ENCODE results near the gene SASH3.
A peak's percentile ranks its signal among the peaks of the same experiment; 100 is the strongest.

The SASH3 gene

DNA sequence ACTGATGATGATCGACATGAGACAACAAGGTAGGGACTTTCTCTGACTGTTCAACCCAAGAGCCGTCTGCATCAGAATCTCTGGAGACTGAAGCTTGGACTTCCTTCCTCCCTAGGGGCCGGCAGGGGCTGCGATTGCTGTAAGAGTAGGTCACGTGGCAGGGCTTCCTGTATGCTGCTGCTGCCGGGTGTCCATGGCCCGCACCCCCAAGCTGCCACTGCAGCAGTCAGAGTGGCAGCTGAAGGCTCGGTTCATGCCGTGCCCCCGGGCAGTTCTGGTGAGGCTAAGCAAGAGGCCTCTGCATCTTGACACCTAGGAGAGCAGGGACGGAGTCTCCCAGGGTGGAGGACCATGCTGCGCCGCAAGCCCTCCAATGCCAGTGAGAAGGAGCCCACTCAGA lies at the start of gene SASH3:
Gene SASH3, plus strand, starts transcription at position 203 of the 400 bp plus-strand sequence. Its CDS starts 149 bp downstream, at position 352.
- DNase-seq (ENCODE audit: low read depth), result peak; percentile 90
- TF ChIP-seq MYC (IDR thresholded peaks at IDR 0.05; ENCODE audit: low read depth, low read length) (peak; percentile 64; the same call in 1 of the 2 replicates), POLR2A (IDR thresholded peaks at IDR 0.05; ENCODE audit: extremely low read depth, insufficient read length) (peak; percentile 41)
- TF ChIP-seq, protein P1, sequence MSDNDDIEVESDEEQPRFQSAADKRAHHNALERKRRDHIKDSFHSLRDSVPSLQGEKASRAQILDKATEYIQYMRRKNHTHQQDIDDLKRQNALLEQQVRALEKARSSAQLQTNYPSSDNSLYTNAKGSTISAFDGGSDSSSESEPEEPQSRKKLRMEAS (IDR thresholded peaks at IDR 0.05; ENCODE audit: low read depth, low read length), result peak; percentile 95
- TF ChIP-seq, protein P2, sequence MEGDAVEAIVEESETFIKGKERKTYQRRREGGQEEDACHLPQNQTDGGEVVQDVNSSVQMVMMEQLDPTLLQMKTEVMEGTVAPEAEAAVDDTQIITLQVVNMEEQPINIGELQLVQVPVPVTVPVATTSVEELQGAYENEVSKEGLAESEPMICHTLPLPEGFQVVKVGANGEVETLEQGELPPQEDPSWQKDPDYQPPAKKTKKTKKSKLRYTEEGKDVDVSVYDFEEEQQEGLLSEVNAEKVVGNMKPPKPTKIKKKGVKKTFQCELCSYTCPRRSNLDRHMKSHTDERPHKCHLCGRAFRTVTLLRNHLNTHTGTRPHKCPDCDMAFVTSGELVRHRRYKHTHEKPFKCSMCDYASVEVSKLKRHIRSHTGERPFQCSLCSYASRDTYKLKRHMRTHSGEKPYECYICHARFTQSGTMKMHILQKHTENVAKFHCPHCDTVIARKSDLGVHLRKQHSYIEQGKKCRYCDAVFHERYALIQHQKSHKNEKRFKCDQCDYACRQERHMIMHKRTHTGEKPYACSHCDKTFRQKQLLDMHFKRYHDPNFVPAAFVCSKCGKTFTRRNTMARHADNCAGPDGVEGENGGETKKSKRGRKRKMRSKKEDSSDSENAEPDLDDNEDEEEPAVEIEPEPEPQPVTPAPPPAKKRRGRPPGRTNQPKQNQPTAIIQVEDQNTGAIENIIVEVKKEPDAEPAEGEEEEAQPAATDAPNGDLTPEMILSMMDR (IDR thresholded peaks at IDR 0.05; ENCODE audit: low read depth, low read length), result no peak
- H3K4me3 ChIP-seq (ENCODE audit: low read depth, low read length), result peak within 1 kb of the TSS; percentile 88

DNA sequence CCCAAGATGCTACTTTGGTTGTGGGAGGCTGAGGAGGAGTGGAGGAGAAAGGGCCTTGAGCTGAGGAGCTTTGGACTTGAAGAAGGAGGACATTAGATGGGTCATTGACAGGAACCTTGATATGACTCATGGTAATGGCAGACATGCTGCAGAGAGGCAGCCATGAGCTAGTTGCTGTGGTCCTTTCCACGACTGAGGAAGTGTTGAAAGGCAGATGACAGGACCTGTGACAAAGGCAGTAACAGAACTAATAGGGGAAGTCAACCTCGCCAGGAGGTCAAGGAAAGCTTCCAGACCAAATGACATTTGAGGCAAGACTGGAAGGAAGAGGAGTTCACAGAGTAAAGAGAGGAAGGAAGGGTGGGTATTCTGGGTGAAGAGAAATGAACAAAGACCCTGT lies 48.5 kb upstream of the SASH3 start:
- TF ChIP-seq, protein P2 (IDR thresholded peaks at IDR 0.05; ENCODE audit: low read depth, low read length), result no peak
- TF ChIP-seq, protein P1 (IDR thresholded peaks at IDR 0.05; ENCODE audit: low read depth, low read length), result no peak
- no peak for TF ChIP-seq MYC (IDR thresholded peaks at IDR 0.05; ENCODE audit: low read depth, low read length)
- TF ChIP-seq POLR2A (IDR thresholded peaks at IDR 0.05; ENCODE audit: extremely low read depth, insufficient read length), result no peak
- peak; percentile 57 for DNase-seq (ENCODE audit: low read depth)
- H3K4me3 ChIP-seq (ENCODE audit: low read depth, low read length), result no peak overlapping the region

DNA sequence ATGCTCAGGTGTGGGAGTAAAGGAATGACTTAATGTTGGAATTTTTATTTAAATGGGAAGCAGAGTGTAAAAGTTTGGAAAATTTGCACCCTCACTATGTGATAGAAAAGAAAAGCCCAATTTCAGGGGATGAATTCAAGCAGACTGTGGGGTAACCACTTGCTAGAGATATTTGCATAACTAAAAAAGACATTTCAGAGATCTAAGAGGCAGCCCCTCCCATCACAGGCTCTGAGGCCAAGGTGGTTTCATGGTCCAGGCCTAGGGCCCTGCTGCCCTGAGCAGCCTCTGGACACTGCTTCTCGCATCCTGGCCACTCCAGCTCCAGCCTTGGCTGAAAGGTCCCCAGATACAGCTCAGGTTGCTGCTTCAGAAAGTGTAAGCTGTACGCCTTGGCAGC lies 46.9 kb upstream of the SASH3 start:
- no peak for DNase-seq (ENCODE audit: low read depth)
- H3K4me3 ChIP-seq (ENCODE audit: low read depth, low read length), result no peak overlapping the region
- TF ChIP-seq, protein P1 (IDR thresholded peaks at IDR 0.05; ENCODE audit: low read depth, low read length), result no peak
- TF ChIP-seq MYC (IDR thresholded peaks at IDR 0.05; ENCODE audit: low read depth, low read length) (no peak), POLR2A (IDR thresholded peaks at IDR 0.05; ENCODE audit: extremely low read depth, insufficient read length) (no peak)
- TF ChIP-seq, protein P2 (IDR thresholded peaks at IDR 0.05; ENCODE audit: low read depth, low read length), result no peak

DNA sequence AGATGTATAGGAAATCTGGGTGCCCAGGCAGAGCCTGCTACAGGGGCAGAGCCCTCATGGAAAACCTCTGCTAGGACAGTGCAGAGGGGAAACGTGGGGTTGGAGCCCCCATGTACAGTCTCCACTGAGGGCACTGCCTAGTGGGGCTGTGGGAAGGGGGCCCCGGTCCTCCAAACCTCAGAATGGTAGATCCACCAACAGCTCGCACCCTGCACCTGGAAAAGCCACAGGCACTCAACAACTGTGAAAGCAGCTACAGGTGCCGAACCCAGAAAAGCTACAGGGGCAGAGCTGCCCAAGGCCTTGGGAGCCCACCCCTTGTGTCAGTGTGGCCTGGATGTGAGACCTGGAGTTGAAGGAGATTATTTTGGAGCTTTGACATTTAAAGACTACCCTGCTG lies 46.4 kb upstream of the SASH3 start:
- no peak overlapping the region for H3K4me3 ChIP-seq (ENCODE audit: low read depth, low read length)
- TF ChIP-seq POLR2A (IDR thresholded peaks at IDR 0.05; ENCODE audit: extremely low read depth, insufficient read length), result no peak
- DNase-seq (ENCODE audit: low read depth), result no peak

DNA sequence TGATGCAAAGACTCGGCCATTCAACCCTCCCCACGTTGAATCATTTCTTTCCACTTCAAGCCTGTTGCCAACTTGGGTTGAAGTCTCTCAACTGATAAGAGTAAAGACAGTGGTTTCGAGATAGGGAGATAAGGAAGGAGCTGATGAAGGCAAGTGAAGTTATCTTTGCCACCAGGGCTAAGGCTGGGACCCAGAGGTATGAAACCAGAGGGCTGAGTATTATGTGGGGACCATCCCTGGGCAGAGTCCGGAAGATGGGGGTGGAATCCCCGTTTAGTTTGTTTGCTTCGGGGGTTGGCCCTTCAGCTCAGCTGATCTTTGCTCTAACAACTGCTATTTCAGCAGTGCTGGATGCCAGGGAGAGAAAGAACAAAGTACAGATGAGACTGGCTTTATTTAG lies 43.3 kb upstream of the SASH3 start:
- TF ChIP-seq, protein P1 (IDR thresholded peaks at IDR 0.05; ENCODE audit: low read depth, low read length), result no peak
- TF ChIP-seq POLR2A (IDR thresholded peaks at IDR 0.05; ENCODE audit: extremely low read depth, insufficient read length) (no peak), MYC (IDR thresholded peaks at IDR 0.05; ENCODE audit: low read depth, low read length) (no peak)
- TF ChIP-seq, protein P2 (IDR thresholded peaks at IDR 0.05; ENCODE audit: low read depth, low read length), result no peak
- H3K4me3 ChIP-seq (ENCODE audit: low read depth, low read length), result no peak overlapping the region
- no peak for DNase-seq (ENCODE audit: low read depth)

DNA sequence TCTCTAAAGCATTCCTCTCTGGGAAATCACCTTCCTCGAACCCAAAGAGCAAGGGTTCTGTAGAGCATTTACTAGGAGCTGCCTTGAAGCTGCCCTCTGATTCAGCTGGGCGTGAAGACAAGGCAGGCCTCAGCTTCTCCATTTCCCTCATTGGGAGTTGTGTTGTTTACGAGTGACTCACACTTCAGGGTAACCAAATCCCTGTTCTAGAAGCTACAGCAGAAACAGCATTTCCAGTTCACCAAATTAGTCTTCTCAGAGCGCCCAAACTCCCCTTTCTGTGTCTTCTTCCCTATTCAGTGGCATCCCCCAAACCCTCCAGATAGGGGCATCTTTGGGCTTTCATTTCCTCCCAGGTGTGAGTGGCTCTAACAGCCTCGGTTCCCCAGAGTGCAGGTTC lies 41.8 kb upstream of the SASH3 start:
- no peak overlapping the region for H3K4me3 ChIP-seq (ENCODE audit: low read depth, low read length)
- no peak for TF ChIP-seq MYC (IDR thresholded peaks at IDR 0.05; ENCODE audit: low read depth, low read length)
- TF ChIP-seq, protein P1 (IDR thresholded peaks at IDR 0.05; ENCODE audit: low read depth, low read length), result no peak
- TF ChIP-seq POLR2A (IDR thresholded peaks at IDR 0.05; ENCODE audit: extremely low read depth, insufficient read length), result no peak
- TF ChIP-seq, protein P2 (IDR thresholded peaks at IDR 0.05; ENCODE audit: low read depth, low read length), result no peak
- peak; percentile 61 for DNase-seq (ENCODE audit: low read depth)
